OCI-LY1 (cell line): ENCODE data around the gene SLC4A1.

Source experiments
- H2AFZ ChIP-seq: fragments of 200-600 bp; sonication (generic), shearing (Covaris generic); 2 replicates; pipeline ENCODE4 v1.6.0; 2014; ENCODE audit warnings: antibody characterized with exemption, mild to moderate bottlenecking, low read length
- H3F3A ChIP-seq: fragments of 200-600 bp; sonication (generic), shearing (Covaris generic); 2 replicates; pipeline ENCODE4 v1.6.0; 2014; ENCODE audit warnings: mild to moderate bottlenecking, antibody characterized with exemption, low read length, moderate library complexity; ENCODE audit not compliant: insufficient read depth
- H3K27ac ChIP-seq: fragments of 200-600 bp; sonication (generic); 2 replicates; pipeline ENCODE4 v1.5.1; 2014; ENCODE audit warnings: low read length, mixed run types, mild to moderate bottlenecking, low read depth; ENCODE audit not compliant: poor library complexity, severe bottlenecking
- H3K27me3 ChIP-seq: fragments of 200-600 bp; sonication (generic); 2 replicates; pipeline ENCODE4 v1.6.0; 2014; ENCODE audit warnings: antibody characterized with exemption, mild to moderate bottlenecking, low read length, moderate library complexity; ENCODE audit not compliant: insufficient read depth
- H3K36me3 ChIP-seq: fragments of 200-600 bp; sonication (generic); 2 replicates; pipeline ENCODE4 v1.6.1; 2014; ENCODE audit warnings: mild to moderate bottlenecking, antibody characterized with exemption, low read length, moderate library complexity, mixed read lengths; ENCODE audit not compliant: insufficient read depth
- H3K4me1 ChIP-seq: fragments of 200-600 bp; sonication (generic); 2 replicates; pipeline ENCODE4 v1.5.1; 2014; ENCODE audit warnings: mild to moderate bottlenecking, low read length, moderate library complexity; ENCODE audit not compliant: insufficient read depth, severe bottlenecking
- H3K4me2 ChIP-seq: fragments of 200-600 bp; sonication (generic), shearing (Covaris generic); 2 replicates; pipeline ENCODE4 v1.6.1; 2014; ENCODE audit warnings: low read length
- H3K4me3 ChIP-seq: fragments of 200-600 bp; sonication (generic); 2 replicates; pipeline ENCODE4 v1.5.1; 2014; ENCODE audit warnings: low read length, low read depth, mild to moderate bottlenecking, mixed read lengths; ENCODE audit not compliant: poor library complexity, severe bottlenecking
- H3K79me2 ChIP-seq: fragments of 200-600 bp; shearing (Covaris generic); 2 replicates; pipeline ENCODE4 v1.6.1; 2016; ENCODE audit warnings: mixed run types, low read length, mixed read lengths; ENCODE audit not compliant: insufficient read depth
- H3K9ac ChIP-seq: fragments of 200-600 bp; sonication (generic), shearing (Covaris generic); 2 replicates; pipeline ENCODE4 v1.6.1; 2014; ENCODE audit warnings: mild to moderate bottlenecking, low read length, mixed read lengths
- H3K9me2 ChIP-seq: fragments of 200-600 bp; sonication (generic), shearing (Covaris generic); 2 replicates; pipeline ENCODE4 v1.6.1; 2014; ENCODE audit warnings: low read depth, mild to moderate bottlenecking, low read length, mixed read lengths
- H3K9me3 ChIP-seq: fragments of 200-600 bp; shearing (Covaris generic); 2 replicates; pipeline ENCODE4 v1.6.1; 2014; ENCODE audit warnings: low read length, mixed read lengths
- H4K20me1 ChIP-seq: fragments of 200-600 bp; sonication (generic), shearing (Covaris generic); 2 replicates; pipeline ENCODE4 v1.6.0; 2016; ENCODE audit warnings: mild to moderate bottlenecking, low read length; ENCODE audit not compliant: insufficient read depth
- CTCF ChIP-seq: fragments of 200-600 bp; sonication (generic), shearing (Covaris generic); IDR thresholded peaks from 2 replicates; pipeline ENCODE4 v1.5.1; 2017; ENCODE audit warnings: mild to moderate bottlenecking, antibody characterized with exemption, low read length, moderate library complexity, mixed read lengths
- EZH2 ChIP-seq: fragments of 200-600 bp; sonication (generic), shearing (Covaris generic); IDR thresholded peaks from 2 replicates; pipeline ENCODE4 v1.8.0; 2017; ENCODE audit warnings: borderline replicate concordance, mixed run types, mild to moderate bottlenecking, antibody characterized with exemption, low read length, moderate library complexity, mixed read lengths

The SLC4A1 gene

GRCh38 chr17:44251062-44251461 lies 16.9 kb downstream of the SLC4A1 start:
- no peaks in the 10 kb centered on the region for H3K79me2 ChIP-seq
- no peak overlapping the region for H3K4me2 ChIP-seq
- TF ChIP-seq CTCF (no peak), EZH2 (no peak)
- H3K27ac ChIP-seq = no peak overlapping the region
- H3K9me3 ChIP-seq = no peaks in the 10 kb centered on the region
- H3K4me3 ChIP-seq = no peak overlapping the region
- H3K9ac ChIP-seq = no peak overlapping the region
- no peaks in the 10 kb centered on the region for H4K20me1 ChIP-seq
- H3K4me1 ChIP-seq = no peaks in the 10 kb centered on the region
- no peaks in the 10 kb centered on the region for H3F3A ChIP-seq
- peaks cover 4% of the 10 kb centered on the region for H3K27me3 ChIP-seq
- H3K9me2 ChIP-seq = no peaks in the 10 kb centered on the region
- H2AFZ ChIP-seq = no peak overlapping the region
- H3K36me3 ChIP-seq = no peaks in the 10 kb centered on the region

GRCh38 chr17:44249501-44250246 lies 18.3 kb downstream of the SLC4A1 start:
- Histone ChIP-seq H2AFZ (no peak overlapping the region), H3K4me3 (no peak overlapping the region), H3K79me2 (no peaks in the 10 kb centered on the region), H4K20me1 (no peaks in the 10 kb centered on the region), H3K9me2 (no peaks in the 10 kb centered on the region), H3K36me3 (no peaks in the 10 kb centered on the region), H3F3A (no peaks in the 10 kb centered on the region), H3K4me2 (no peak overlapping the region), H3K9ac (no peak overlapping the region), H3K4me1 (no peaks in the 10 kb centered on the region), H3K27me3 (peaks cover 4% of the 10 kb centered on the region), H3K9me3 (no peaks in the 10 kb centered on the region), H3K27ac (no peak overlapping the region)
- TF ChIP-seq EZH2 (no peak), CTCF (no peak)

- TF ChIP-seq EZH2 (no peak), CTCF (no peak)
- no peak overlapping the region for H3K4me3 ChIP-seq
- H3K4me1 ChIP-seq = no peaks in the 10 kb centered on the region
- H3K79me2 ChIP-seq = no peaks in the 10 kb centered on the region
- no peaks in the 10 kb centered on the region for H3K9me3 ChIP-seq
- no peak overlapping the region for H3K27ac ChIP-seq
- H3F3A ChIP-seq = no peaks in the 10 kb centered on the region
- no peaks in the 10 kb centered on the region for H4K20me1 ChIP-seq
- no peak overlapping the region for H2AFZ ChIP-seq
- no peak overlapping the region for H3K9ac ChIP-seq
- no peak overlapping the region for H3K4me2 ChIP-seq
- H3K9me2 ChIP-seq = no peaks in the 10 kb centered on the region
- no peaks in the 10 kb centered on the region for H3K36me3 ChIP-seq
- H3K27me3 ChIP-seq = no peaks in the 10 kb centered on the region; the same call in 1 of the 2 replicates
Measured at GRCh38 chr17:44247876-44248736, 19.8 kb downstream of the SLC4A1 start.
